Psoas muscle (tissue), 8 donors: ENCODE data around the gene NOM1. TPM values are rescaled to one million over a fixed set of nuclear protein-coding genes. Genes with fewer than 3 reads are reported as not detected.
"Not testable (repeated sequence)": the region's sequence is repeated elsewhere in the genome, so short reads cannot be mapped to it uniquely, and the experiment has no call there.

ENCODE experiments used
- ATAC-seq, 4 donors: fragments of 200-7000 bp; cut with Tn5 transposase; one replicate each; pipeline ENCODE4 v1.9.1; 2020; ENCODE audit warnings: moderate library complexity in 3 of 4, mild to moderate bottlenecking in 2 of 4
- DNase-seq, 2 donors: peaks; one replicate each; pipeline ENCODE4 v3.0.0-alpha.2; 2020
- H3K27ac ChIP-seq: fragments of 200-600 bp; one replicate; pipeline ENCODE4 v1.8.0; 2022
- H3K27me3 ChIP-seq, 3 donors: fragments of 200-600 bp in 1 of 3; one replicate each; pipeline versions ENCODE4 v1.6.1 to v1.8.0; 2013 to 2022; ENCODE audit warnings: low read length in 2 of 3, mild to moderate bottlenecking in 2 of 3, moderate library complexity in 1 of 3; ENCODE audit not compliant: insufficient read depth in 3 of 3
- H3K36me3 ChIP-seq, 2 donors: fragments of 200-600 bp in 1 of 2; one replicate each; pipeline versions ENCODE4 v1.6.1 to v1.8.0; 2013 to 2022; ENCODE audit warnings: low read depth in 1 of 2, mild to moderate bottlenecking in 1 of 2, moderate library complexity in 1 of 2; ENCODE audit not compliant: insufficient read depth in 1 of 2
- H3K4me1 ChIP-seq: fragments of 200-600 bp; one replicate; pipeline ENCODE4 v1.8.0; 2022
- H3K4me3 ChIP-seq: fragments of 200-600 bp; one replicate; pipeline ENCODE4 v1.8.0; 2022; ENCODE audit warnings: mild to moderate bottlenecking
- H3K9me3 ChIP-seq: fragments of 200-600 bp; one replicate; pipeline ENCODE4 v1.8.0; 2022
- WGBS, 3 donors: extraction: QIAGEN DNeasy Blood & Tissue Kit; methylation state at CpG; one replicate each; pipeline versions ENCODE4 v1.1.6 to v1.1.7; 2013; 5-methylcytosine and 5-hydroxymethylcytosine counted together
- intact Hi-C, 2 donors: fragments of 100-400 bp; cut with DNase I; formaldehyde crosslinking; loops; one replicate each; pipeline versions ENCODE4 v1.11.0 to v1.14.2; 2022
- long read RNA-seq, 2 donors: library from polyadenylated mRNA; unstranded; transcript quantifications; one replicate each; pipeline ENCODE4 v2.0.0, GENCODE V29; 2021
- polyA plus RNA-seq, 3 donors: library from polyadenylated mRNA; stranded (reverse); fragments of 200-250 nt; gene quantifications; one replicate each; pipeline ENCODE4 v1.2.3, GENCODE V29; 2013
- total RNA-seq, 4 donors: library from RNA; stranded (reverse); fragmentation: NEBNext Ultra II Directional in 2 of 4; extraction: Animal tissue kit (Norgen Biotek cat#: 25700) in 2 of 4; gene quantifications; one replicate each; pipeline versions ENCODE4 v1.2.1 to v1.2.4, GENCODE V29; 2021 to 2023
- TF ChIP-seq, protein P1 (sequence below): fragments of 200-600 bp; IDR thresholded peaks from one replicate; pipeline ENCODE4 v1.8.0; 2022; ENCODE audit warnings: antibody characterized with exemption
- donor health status: healthy with polysubstance abuse.
- donor health status: DM: no; HTN: no; CAD: no; lungs with moderate emphysema.
- donor health status: Bipolar disorder and iron deficiency.
- donor health status: healthy.
- donor health status: DM: yes; HTN: yes; CAD: no.
- donor health status: DM: no; HTN: no; CAD: no.
- donor health status: DM: no; HTN: no; CAD: no.
- donor health status: DM: yes; HTN: yes; CAD: no.

Gene NOM1, protein sequence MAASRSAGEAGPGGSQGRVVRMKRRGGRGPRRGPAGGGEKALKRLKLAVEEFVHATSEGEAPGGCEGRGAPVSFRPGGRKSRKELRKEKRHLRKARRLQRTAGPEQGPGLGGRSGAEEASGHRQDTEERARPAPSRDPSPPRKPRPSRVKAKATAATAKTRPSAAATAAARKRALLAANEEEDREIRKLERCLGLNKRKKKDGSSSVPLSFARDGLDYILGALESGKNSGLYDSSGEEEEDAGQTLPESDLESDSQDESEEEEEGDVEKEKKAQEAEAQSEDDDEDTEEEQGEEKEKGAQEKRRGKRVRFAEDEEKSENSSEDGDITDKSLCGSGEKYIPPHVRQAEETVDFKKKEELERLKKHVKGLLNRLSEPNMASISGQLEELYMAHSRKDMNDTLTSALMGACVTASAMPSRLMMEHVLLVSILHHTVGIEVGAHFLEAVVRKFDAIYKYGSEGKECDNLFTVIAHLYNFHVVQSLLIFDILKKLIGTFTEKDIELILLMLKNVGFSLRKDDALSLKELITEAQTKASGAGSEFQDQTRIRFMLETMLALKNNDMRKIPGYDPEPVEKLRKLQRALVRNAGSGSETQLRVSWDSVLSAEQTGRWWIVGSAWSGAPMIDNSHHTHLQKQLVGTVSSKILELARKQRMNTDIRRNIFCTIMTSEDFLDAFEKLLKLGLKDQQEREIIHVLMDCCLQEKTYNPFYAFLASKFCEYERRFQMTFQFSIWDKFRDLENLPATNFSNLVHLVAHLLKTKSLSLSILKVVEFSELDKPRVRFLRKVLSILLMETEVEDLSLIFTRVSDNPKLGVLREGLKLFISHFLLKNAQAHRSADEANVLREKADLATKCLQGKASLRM
- total RNA-seq (10 to 100 TPM; 14.0 to 20.5 (median 16.7) TPM), polyA plus RNA-seq (10 to 100 TPM in 2 of 3 donors, 1 to 10 TPM in 1; 8.2 to 17.8 (median 14.7) TPM)
- long read RNA-seq, donor 1, full-length matches to known transcripts: 7 of 17 reads
- long read RNA-seq, donor 1, partial matches to known transcripts: 7 of 17 reads
- long read RNA-seq, donor 1, other reads (novel, unspliced or antisense): 3 of 17 reads
- long read RNA-seq, donor 2, full-length matches to known transcripts: 7 of 15 reads
- long read RNA-seq, donor 2, partial matches to known transcripts: 5 of 15 reads
- long read RNA-seq, donor 2, other reads (novel, unspliced or antisense): 3 of 15 reads

DNA sequence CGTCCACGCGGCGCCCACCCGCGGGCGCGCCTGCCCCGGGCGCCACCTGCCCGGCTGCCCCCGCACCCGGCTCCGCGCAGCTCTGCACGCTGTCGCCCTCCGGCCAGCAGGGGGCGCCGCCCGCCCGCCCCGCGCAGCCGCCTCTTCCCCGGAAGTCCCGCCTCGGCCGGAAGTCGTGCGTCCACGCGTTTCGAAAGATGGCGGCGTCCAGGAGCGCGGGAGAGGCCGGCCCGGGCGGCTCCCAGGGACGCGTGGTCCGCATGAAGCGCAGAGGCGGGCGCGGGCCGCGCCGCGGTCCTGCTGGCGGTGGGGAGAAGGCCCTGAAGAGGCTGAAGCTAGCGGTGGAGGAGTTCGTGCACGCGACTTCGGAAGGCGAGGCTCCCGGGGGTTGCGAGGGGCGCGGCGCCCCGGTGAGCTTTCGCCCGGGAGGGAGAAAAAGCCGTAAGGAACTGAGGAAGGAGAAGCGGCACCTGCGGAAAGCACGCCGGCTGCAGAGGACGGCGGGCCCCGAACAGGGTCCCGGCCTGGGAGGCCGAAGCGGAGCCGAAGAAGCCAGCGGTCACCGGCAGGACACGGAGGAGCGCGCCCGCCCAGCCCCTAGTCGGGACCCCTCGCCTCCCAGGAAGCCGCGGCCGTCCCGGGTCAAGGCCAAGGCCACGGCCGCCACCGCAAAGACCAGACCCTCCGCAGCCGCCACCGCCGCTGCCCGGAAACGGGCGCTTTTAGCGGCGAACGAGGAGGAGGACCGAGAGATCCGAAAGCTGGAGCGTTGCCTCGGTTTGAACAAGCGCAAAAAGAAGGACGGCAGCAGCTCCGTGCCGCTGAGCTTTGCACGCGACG is at the start of gene NOM1:
TSS of gene NOM1 (plus strand) at position 172 of the 840 bp plus-strand sequence. CDS start at position 198, 26 bp downstream.
- Histone ChIP-seq H3K4me1 (peaks cover 19% of the 10 kb centered on the region), H3K36me3 (peaks cover 8 to 30% of the 10 kb centered on the region in 2 donors), H3K27me3 (peaks cover 0 to 9% (median 0%) of the 10 kb centered on the region in 3 donors), H3K27ac (peak within 1 kb of the TSS; percentile 75), H3K4me3 (peak within 1 kb of the TSS; percentile 97), H3K9me3 (no peaks in the 10 kb centered on the region)
- TF ChIP-seq, protein P1, sequence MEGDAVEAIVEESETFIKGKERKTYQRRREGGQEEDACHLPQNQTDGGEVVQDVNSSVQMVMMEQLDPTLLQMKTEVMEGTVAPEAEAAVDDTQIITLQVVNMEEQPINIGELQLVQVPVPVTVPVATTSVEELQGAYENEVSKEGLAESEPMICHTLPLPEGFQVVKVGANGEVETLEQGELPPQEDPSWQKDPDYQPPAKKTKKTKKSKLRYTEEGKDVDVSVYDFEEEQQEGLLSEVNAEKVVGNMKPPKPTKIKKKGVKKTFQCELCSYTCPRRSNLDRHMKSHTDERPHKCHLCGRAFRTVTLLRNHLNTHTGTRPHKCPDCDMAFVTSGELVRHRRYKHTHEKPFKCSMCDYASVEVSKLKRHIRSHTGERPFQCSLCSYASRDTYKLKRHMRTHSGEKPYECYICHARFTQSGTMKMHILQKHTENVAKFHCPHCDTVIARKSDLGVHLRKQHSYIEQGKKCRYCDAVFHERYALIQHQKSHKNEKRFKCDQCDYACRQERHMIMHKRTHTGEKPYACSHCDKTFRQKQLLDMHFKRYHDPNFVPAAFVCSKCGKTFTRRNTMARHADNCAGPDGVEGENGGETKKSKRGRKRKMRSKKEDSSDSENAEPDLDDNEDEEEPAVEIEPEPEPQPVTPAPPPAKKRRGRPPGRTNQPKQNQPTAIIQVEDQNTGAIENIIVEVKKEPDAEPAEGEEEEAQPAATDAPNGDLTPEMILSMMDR: peak; percentile 97
- 1% methylated on average over 94 to 115 of the region's 115 CpGs for WGBS, 3 donors
- intact Hi-C loops: loop anchor here in 1 of 2 donors (2.0 to 5.0 kb wide), 2 partner anchors 55 to 193 kb away; no protein-coding TSS in a partner anchor
- DNase-seq (peak; percentile 93 to 96), ATAC-seq (peak; percentile 97 to 99 (median 99))

- H3K27ac ChIP-seq, H3K36me3 ChIP-seq, DNase-seq, H3K9me3 ChIP-seq, ATAC-seq, intact Hi-C loops, H3K27me3 ChIP-seq, H3K4me1 ChIP-seq, H3K4me3 ChIP-seq: not testable (repeated sequence)
- WGBS, 3 donors: 63 to 86% (median 84%) methylated on average over 9 of the region's 9 CpGs
Observed at GRCh38 chr7:156900093-156900492, 49.4 kb upstream of the NOM1 start.

GRCh38 chr7:156903232-156903909 is 46.1 kb upstream of the NOM1 start:
- TF ChIP-seq, protein P1: no peak
- Histone ChIP-seq H3K27me3 (peaks cover 0 to 10% (median 0%) of the 10 kb centered on the region in 3 donors), H3K36me3 (no peaks in the 10 kb centered on the region), H3K9me3 (no peaks in the 10 kb centered on the region), H3K4me1 (no peaks in the 10 kb centered on the region), H3K27ac (peak overlapping the region; percentile 46), H3K4me3 (no peak overlapping the region)
- peak; percentile 47 to 65 for DNase-seq
- WGBS, 3 donors: 30 to 36% (median 33%) methylated on average over 10 of the region's 10 CpGs
- intact Hi-C loops: no loop called here
- peak; percentile 72 to 91 (median 90) for ATAC-seq

- DNase-seq (no peak), ATAC-seq (no peak)
- Histone ChIP-seq H3K4me3 (no peak overlapping the region), H3K27me3 (peaks cover 0 to 10% (median 0%) of the 10 kb centered on the region in 3 donors), H3K36me3 (no peaks in the 10 kb centered on the region), H3K4me1 (no peaks in the 10 kb centered on the region), H3K9me3 (no peaks in the 10 kb centered on the region), H3K27ac (no peak overlapping the region)
- TF ChIP-seq, protein P1: no peak
- intact Hi-C loops: no loop called here
- WGBS, 3 donors: 68 to 76% (median 68%) methylated on average over 4 of the region's 4 CpGs
Observed at GRCh38 chr7:156906200-156906649, 43.3 kb upstream of the NOM1 start.
